GM10248 (cell line): Measurements from ENCODE around the gene MINDY3.
"Not testable (repeated sequence)": the region's sequence is repeated elsewhere in the genome, so short reads cannot be mapped to it uniquely, and the experiment has no call there.

Experiments used
- CTCF ChIA-PET: fragments of 300-600 bp; sonication (Branson Sonifier 250); formaldehyde crosslinking; extraction: SDS; loops from one replicate; lab custom pipeline; 2021; ENCODE audit warnings: antibody characterized with exemption; lab: Yijun Ruan, JAX
- POLR2A ChIA-PET: fragments of 350-650 bp; sonication (Branson Sonifier 250); formaldehyde crosslinking; extraction: SDS; loops from one replicate; lab custom pipeline; 2020; ENCODE audit warnings: antibody characterized with exemption; lab: Yijun Ruan, JAX
- DNase-seq: peaks from one replicate; pipeline ENCODE4 v3.0.0; 2012; ENCODE audit errors: extremely low spot score
- TF ChIP-seq, protein P1 (sequence below): IDR thresholded peaks from 2 replicates; pipeline ENCODE4 v1.5.1; 2012; ENCODE audit warnings: mild to moderate bottlenecking, low read depth; ENCODE audit errors: extremely low read depth, missing control alignments, control extremely low read depth

MINDY3 gene

DNA sequence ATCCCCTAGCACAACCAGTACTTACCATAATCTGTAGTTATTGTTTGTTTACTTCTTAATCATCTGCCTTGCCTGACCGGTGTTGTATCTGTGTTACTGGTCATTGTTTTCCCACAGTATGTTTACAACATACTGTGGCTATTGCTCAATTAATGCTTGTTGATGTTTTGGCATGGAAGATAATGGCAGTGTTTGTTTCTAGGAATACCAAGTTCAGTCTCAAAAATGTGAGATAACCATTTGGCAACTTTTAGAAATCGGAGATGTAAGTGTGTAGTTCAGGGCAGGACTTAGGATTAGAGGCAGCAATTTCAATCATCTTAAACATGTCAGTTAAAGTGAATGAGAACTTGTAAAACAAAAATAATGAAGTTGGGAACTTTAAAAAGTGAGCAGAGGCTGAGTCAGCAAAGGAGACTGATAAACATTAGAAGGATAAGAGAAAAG, 8.2 kb downstream of the MINDY3 start:
- DNase-seq, result no peak
- CTCF ChIA-PET, result no interaction called here
- POLR2A ChIA-PET, result no interaction called here
- TF ChIP-seq, protein P1, sequence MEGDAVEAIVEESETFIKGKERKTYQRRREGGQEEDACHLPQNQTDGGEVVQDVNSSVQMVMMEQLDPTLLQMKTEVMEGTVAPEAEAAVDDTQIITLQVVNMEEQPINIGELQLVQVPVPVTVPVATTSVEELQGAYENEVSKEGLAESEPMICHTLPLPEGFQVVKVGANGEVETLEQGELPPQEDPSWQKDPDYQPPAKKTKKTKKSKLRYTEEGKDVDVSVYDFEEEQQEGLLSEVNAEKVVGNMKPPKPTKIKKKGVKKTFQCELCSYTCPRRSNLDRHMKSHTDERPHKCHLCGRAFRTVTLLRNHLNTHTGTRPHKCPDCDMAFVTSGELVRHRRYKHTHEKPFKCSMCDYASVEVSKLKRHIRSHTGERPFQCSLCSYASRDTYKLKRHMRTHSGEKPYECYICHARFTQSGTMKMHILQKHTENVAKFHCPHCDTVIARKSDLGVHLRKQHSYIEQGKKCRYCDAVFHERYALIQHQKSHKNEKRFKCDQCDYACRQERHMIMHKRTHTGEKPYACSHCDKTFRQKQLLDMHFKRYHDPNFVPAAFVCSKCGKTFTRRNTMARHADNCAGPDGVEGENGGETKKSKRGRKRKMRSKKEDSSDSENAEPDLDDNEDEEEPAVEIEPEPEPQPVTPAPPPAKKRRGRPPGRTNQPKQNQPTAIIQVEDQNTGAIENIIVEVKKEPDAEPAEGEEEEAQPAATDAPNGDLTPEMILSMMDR, result no peak

DNA sequence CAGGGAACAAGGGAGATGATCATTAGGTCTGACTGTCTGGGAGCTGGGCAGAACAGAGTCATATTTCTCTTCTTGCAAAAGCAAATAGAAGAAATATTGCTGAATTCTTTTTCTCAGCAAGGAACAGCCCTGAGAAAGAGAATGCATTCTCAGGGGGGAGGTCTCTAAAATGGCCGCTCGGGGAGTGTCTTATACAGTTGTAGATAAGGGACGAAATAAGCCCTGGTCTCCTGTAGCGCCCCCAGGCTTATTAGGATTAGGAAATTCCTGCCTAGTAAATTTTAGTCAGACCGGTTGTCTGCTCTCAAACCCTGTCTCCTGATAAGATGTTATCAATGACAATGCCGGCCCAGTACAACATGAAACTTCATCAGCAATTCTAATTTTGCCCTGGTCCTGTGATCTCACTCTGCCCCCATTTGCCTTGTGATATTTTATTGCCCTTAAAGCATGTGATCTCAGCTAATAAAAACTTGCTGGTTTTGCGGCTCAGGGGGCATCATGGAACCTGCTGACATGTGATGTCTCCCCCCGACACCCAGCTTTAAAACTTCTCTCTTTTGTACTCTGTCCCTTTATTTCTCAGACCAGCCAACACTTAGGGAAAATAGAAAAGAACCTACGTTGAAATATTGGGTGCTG, 9.8 kb downstream of the MINDY3 start:
- POLR2A ChIA-PET, DNase-seq, CTCF ChIA-PET: not testable (repeated sequence)

DNA sequence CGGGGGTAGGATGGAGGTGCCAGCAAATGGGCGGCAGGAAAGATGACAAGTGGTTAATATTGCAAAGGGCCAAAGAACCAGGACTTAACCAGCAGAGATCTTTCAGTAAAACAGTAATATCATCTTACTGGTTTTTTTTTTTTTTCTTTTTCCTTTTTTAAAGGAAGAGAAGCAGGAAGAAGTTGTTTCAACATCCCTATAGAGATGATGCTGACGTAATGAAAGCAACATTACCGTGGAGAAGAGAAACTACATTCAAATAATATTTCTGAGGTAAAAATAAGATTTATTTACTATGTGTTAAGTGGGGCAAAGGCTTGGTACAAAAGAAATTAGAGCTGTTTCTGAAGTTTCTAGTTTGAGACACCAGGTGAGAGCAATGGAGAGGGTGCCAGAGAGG, 11.0 kb downstream of the MINDY3 start:
- TF ChIP-seq, protein P1, result no peak
- ChIA-PET CTCF (interaction anchor here (1.0 to 1.4 kb wide), 2 partner anchors 11 to 56 kb away, joined by 3 read pairs; no protein-coding TSS in a partner anchor), POLR2A (no interaction called here)
- no peak for DNase-seq

DNA sequence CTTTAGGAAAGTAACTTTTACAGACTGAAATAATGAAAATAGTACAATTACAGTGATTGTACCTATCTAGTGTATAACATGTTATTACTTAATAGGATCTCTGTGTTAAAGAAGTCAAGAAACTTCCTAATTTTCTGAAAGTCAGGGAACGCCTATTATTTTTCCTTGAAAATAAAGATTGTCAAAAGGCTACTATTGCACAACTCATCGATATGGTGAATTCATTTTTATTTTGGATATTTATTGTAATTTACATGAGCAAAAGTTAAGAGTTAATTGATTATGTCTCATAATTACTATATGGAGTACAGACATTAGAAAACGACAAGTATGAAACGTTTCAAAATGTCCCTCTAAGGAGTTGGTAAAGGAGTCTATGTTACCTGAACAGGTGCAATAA, 12.8 kb downstream of the MINDY3 start:
- TF ChIP-seq, protein P1, result no peak
- POLR2A ChIA-PET, result no interaction called here
- CTCF ChIA-PET, result no interaction called here

DNA sequence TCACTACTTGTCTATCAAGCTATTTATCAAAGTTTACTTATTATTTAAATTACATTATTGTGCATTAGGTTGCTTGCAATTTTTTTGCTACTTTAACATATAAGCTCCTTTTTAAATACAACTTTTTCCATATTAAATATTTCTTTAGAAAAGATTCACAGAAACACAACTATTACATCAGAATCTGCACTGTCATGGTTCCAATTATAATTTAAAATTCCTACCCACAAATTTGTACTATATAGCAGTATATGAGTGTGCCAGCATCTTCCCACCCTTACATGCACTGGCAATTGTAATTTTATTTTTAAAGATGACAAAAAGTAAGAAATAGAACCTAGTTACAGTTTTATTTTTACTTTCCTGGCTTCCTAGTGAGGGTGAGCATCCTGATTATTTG, 15.8 kb downstream of the MINDY3 start:
- POLR2A ChIA-PET, result no interaction called here
- TF ChIP-seq, protein P1, result no peak
- CTCF ChIA-PET, result interaction anchor here (1.4 to 1.6 kb wide), 2 partner anchors 10 to 13 kb away, joined by 4 read pairs; no protein-coding TSS in a partner anchor
- DNase-seq, result no peak

More for the DNA sequence above, 12.8 kb downstream of the MINDY3 start:
- DNase-seq, result no peak

DNA sequence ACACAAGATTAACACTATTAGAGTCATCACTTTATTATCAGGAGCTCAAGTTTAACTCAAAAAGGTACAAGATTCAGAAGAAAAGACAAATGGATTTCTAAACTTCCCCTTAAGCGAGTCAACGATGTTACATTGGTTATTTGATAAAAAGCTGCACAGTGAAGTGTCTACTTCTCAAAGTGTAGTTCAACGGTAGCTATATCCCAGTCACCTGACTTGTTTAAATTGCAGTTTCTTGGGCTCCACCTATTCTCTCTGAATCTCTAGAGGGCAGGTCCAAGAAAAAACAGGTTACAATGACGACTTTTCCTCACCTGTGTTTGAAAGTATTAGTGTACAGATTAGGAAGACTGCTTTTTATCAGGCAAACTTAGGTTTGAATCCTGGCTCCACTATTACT, 16.6 kb downstream of the MINDY3 start:
- CTCF ChIA-PET, result interaction anchor here (1.4 to 1.6 kb wide), 2 partner anchors 11 to 13 kb away, joined by 4 read pairs; no protein-coding TSS in a partner anchor
- POLR2A ChIA-PET, result no interaction called here
- DNase-seq, result no peak
- TF ChIP-seq, protein P1, result no peak

DNA sequence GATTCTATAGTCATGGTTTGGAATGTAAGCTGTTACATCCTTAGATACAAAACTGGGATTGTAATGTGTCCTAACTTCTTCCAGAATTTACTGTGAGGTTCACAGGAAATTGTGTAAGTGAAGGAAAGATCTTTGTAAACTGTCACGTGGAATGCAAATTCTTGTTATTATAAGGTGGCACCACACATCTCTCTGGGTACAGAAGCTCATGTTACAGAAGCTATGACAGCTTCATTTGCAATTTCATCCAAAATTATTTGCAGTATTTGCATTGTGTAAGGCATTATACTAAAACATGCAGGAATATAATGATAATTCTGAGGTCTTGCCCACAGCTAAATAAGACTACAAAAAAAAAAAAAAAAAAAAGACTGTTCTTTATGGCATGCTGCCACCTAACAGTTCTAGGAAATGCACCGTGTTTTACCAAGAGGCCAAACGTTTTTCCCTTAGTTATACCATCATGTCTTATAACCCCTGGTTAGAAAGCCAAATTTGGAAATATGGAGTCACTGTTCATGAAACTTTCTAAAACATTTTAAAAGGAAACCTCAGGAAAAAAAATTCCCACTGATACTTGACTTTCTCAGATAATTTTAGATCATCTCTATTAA, 17.6 kb downstream of the MINDY3 start:
- DNase-seq, result no peak
- CTCF ChIA-PET, result no interaction called here
- TF ChIP-seq, protein P1, result no peak
- POLR2A ChIA-PET, result no interaction called here
